ENCODE results near the gene FKBP4. TPM values are rescaled to one million over a fixed set of nuclear protein-coding genes. Genes with fewer than 3 reads are reported as not detected.

FKBP4 gene
- total and polyA plus RNA-seq, 7 donors = 62.4 to 122 (median 86.2) TPM

DNA sequence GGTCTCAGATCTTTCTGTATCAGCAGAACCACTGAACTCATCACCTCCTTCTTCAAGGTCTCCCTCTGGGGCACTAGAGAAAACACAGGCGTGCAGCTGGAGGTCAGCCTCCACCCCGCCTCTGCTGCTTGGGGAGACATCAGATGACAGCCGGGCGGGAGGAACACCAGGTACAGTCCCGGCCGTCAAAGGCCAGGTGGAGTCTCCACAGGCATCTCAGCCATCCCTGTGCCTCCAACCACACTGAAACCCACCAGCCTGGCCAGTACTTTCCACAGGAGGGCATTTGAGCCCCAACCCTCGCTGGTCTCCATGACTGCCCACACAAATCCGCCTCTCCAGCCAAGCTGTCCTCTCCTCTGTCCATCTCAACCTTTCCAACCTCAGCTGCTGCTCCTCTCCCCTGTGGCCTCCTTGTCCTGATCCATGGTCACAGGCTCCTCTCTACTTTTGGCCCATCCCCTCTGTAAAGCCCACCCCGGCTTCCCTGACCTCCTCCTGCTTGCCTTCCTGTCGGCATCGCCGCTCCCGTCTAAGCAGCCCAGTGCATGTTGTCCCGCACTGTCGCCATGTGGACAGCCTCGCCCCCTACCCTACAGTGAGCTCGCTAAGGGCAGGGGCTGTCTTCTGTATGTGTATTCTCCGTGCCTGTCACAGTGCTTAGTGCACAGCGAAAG lies 21.4 kb upstream of the FKBP4 start:
- H3K4me1 ChIP-seq = no peaks in the 10 kb centered on the region
- H3K36me3 ChIP-seq (ENCODE audit: insufficient read depth in 1 of 2, low read depth in 1 of 2) = no peaks in the 10 kb centered on the region
- WGBS, 3 donors = 78 to 80% (median 78%) methylated on average over 19 of the region's 19 CpGs
- H3K9me3 ChIP-seq = no peaks in the 10 kb centered on the region
- no peak for ATAC-seq
- no peaks in the 10 kb centered on the region for H3K27me3 ChIP-seq (ENCODE audit: insufficient read depth in 3 of 3, low read length in 2 of 3)
- H3K4me3 ChIP-seq = no peak overlapping the region
- TF ChIP-seq CTCF (IDR thresholded peaks at IDR 0.05) = no peak
- intact Hi-C loops (cut with DNase I) = no loop called here
- H3K27ac ChIP-seq = no peak overlapping the region
- DNase-seq = no peak

DNA sequence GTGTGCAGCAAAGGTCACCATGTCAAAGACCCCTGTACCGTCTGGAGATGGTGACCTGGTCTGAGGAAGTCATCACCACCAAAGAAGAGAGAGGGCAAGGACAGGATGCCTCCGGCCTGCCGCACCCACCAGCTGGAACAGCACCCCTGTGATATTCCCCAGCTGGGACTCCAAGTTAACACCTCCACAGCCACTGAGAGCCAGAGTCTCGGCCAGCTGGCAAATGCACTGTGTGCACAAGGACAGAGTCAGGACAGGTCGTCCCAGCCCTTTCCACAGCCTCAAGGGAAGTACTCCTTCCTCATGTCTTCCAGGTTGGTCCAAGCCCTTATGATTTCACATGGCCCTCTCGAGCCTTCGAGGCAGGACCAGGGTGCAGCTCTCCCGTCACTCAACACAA lies 19.3 kb upstream of the FKBP4 start:
- Histone ChIP-seq H3K27me3 (ENCODE audit: insufficient read depth in 3 of 3, low read length in 2 of 3) (no peaks in the 10 kb centered on the region), H3K4me3 (no peak overlapping the region), H3K9me3 (no peaks in the 10 kb centered on the region), H3K4me1 (no peaks in the 10 kb centered on the region), H3K27ac (no peak overlapping the region), H3K36me3 (ENCODE audit: insufficient read depth in 1 of 2, low read depth in 1 of 2) (no peaks in the 10 kb centered on the region)
- no peak for TF ChIP-seq CTCF (IDR thresholded peaks at IDR 0.05)
- DNase-seq (no peak), ATAC-seq (no peak)
- 63 to 66% (median 65%) methylated on average over 8 of the region's 8 CpGs for WGBS, 3 donors
- intact Hi-C loops (cut with DNase I) = no loop called here

DNA sequence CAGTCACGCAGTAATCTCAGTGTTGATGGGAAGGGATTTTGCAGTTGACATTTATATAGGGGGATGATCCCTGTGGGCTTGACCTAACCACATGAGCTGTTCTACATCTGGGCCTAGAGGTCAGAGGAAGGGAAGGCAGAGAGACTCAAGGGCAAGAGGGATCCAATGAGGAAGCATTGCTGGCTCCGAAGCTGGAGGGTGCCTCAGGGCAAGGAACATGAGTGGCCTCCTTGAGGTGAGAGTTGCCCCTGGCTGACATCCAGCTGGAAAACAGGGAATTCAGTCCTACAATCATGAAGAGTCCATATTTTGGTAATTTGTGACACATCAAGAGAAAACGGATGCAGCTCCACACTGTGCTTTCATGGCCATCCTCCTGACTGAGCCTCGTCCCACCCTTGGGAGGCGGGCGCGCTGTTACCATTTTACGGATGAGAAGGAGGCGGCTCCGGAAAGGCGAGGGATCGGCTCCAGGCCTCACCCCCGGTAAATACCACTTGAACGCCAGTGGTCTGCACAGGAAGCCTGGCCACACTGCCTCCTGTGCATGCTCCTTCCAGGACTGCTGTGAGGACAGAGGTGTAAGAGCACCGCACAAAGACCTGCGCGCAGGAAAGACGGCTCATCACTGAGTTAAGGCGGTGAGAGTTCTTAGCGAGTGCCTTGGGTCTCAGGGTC lies 18.5 kb upstream of the FKBP4 start:
- H3K4me3 ChIP-seq = no peak overlapping the region
- intact Hi-C loops (cut with DNase I) = no loop called here
- no peaks in the 10 kb centered on the region for H3K36me3 ChIP-seq (ENCODE audit: insufficient read depth in 1 of 2, low read depth in 1 of 2)
- no peak overlapping the region for H3K27ac ChIP-seq
- no peaks in the 10 kb centered on the region for H3K27me3 ChIP-seq (ENCODE audit: insufficient read depth in 3 of 3, low read length in 2 of 3)
- no peaks in the 10 kb centered on the region for H3K4me1 ChIP-seq
- WGBS, 3 donors = 80 to 82% (median 81%) methylated on average over 20 of the region's 20 CpGs
- H3K9me3 ChIP-seq = no peaks in the 10 kb centered on the region
- no peak for TF ChIP-seq CTCF (IDR thresholded peaks at IDR 0.05)
- ATAC-seq (no peak), DNase-seq (no peak)

DNA sequence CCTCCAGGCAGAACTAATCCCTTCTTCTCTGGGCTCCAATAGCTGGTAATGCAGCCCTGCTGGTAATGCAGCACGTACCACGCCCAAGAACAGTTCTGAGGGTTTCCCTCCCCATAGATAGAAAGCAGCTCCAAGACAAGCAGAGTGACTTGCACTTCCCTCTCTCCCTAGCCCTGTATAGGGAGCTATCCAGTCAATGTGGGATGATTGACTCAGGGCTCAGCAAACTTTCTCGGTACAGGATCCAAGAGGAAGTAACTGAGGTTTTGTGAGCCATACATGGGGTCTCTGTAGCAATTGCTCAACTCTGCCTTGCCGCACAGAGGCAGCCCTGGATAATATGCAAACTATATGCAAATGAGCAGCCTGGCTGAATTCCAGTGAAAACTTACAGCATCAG lies 15.5 kb upstream of the FKBP4 start:
- Histone ChIP-seq H3K9me3 (no peaks in the 10 kb centered on the region), H3K27ac (no peak overlapping the region), H3K4me3 (no peak overlapping the region), H3K27me3 (ENCODE audit: insufficient read depth in 3 of 3, low read length in 2 of 3) (no peaks in the 10 kb centered on the region), H3K4me1 (no peaks in the 10 kb centered on the region), H3K36me3 (ENCODE audit: insufficient read depth in 1 of 2, low read depth in 1 of 2) (no peaks in the 10 kb centered on the region)
- 74 to 82% (median 75%) methylated on average over 4 of the region's 4 CpGs for WGBS, 3 donors
- no peak for ATAC-seq
- TF ChIP-seq CTCF (IDR thresholded peaks at IDR 0.05) = no peak
- intact Hi-C loops (cut with DNase I) = no loop called here
- no peak for DNase-seq

All from psoas muscle (tissue), 8 donors.